ENCODE data around the gene GRHL1.

GRCh38 chr2:9981655-9982054 is 30.2 kb downstream of the GRHL1 start:
- no peak for TF ChIP-seq ZBTB33 (IDR thresholded peaks at IDR 0.05; ENCODE audit: borderline replicate concordance, low read depth)
- TF ChIP-seq GABPA (IDR thresholded peaks at IDR 0.05; ENCODE audit: low read depth): no peak
- no peak for TF ChIP-seq CTCF (IDR thresholded peaks at IDR 0.05)
- no peak for TF ChIP-seq MAX (IDR thresholded peaks at IDR 0.05; ENCODE audit: low read depth)
- no peak for TF ChIP-seq SMC3 (IDR thresholded peaks at IDR 0.05; ENCODE audit: low read depth, low read length)
- TF ChIP-seq POLR2AphosphoS5 (IDR thresholded peaks at IDR 0.05; ENCODE audit: low read depth, low read length): no peak
- no peak for TF ChIP-seq MXI1 (IDR thresholded peaks at IDR 0.05; ENCODE audit: low read depth, low read length)
- no peak for TF ChIP-seq RCOR1 (IDR thresholded peaks at IDR 0.05; ENCODE audit: low read length)
- TF ChIP-seq TAF1 (IDR thresholded peaks at IDR 0.05; ENCODE audit: borderline replicate concordance, low read depth, low read length): no peak

Measured in SK-N-SH (cell line).